Esophagus muscularis mucosa (tissue), 4 donors: ENCODE measurements around the gene MAGI2.

Source experiments
- CTCF ChIP-seq, 3 experiments: fragments of 200-600 bp in 2 of 3; fragments of 450-650 bp in 1 of 3; sonication (generic) in 2 of 3; IDR thresholded peaks; one replicate each; pipeline ENCODE4 v1.5.1; 2017 to 2019; ENCODE audit warnings: antibody characterized with exemption in 3 of 3, mild to moderate bottlenecking in 2 of 3, moderate library complexity in 1 of 3
- EP300 ChIP-seq: sonication (generic); formaldehyde crosslinking; IDR thresholded peaks from one replicate; pipeline ENCODE4 v1.6.1; 2017; ENCODE audit warnings: antibody characterized with exemption
- POLR2A ChIP-seq: fragments of 450-650 bp; IDR thresholded peaks from one replicate; pipeline ENCODE4 v1.6.1; 2017; ENCODE audit warnings: antibody characterized with exemption, moderate library complexity, mild to moderate bottlenecking, low read depth
- POLR2AphosphoS5 ChIP-seq, 2 donors: sonication (generic); formaldehyde crosslinking; IDR thresholded peaks; one replicate each; pipeline ENCODE4 v1.6.1; 2017; ENCODE audit warnings: antibody characterized with exemption in 2 of 2

GRCh38 chr7:79359827-79360226 lies 93.6 kb downstream of the MAGI2 start:
- TF ChIP-seq POLR2AphosphoS5 (IDR thresholded peaks at IDR 0.05) = no peak
- TF ChIP-seq CTCF (IDR thresholded peaks at IDR 0.05) = no peak
- TF ChIP-seq EP300 = no peak
- TF ChIP-seq POLR2A = no peak
